Uterus (tissue), 4 donors: ENCODE measurements around the gene CAPRIN2. TPM values are rescaled to one million over a fixed set of nuclear protein-coding genes. Genes with fewer than 3 reads are reported as not detected.

Experiments
- DNase-seq, 2 donors: peaks; one replicate each; pipeline ENCODE4 v3.0.0-alpha.2; 2019 to 2020
- H3K27ac ChIP-seq, 2 donors: fragments of 200-600 bp; sonication (generic); 1 replicate in 1 of 2; 2 replicates in 1 of 2; pipeline ENCODE4 v1.5.1; 2016 to 2018
- H3K27me3 ChIP-seq, 2 donors: fragments of 200-600 bp; sonication (generic); one replicate each; pipeline ENCODE4 v1.5.1; 2018 to 2019; ENCODE audit warnings: control low read depth in 1 of 2
- H3K36me3 ChIP-seq, 2 donors: fragments of 200-600 bp; sonication (generic); one replicate each; pipeline ENCODE4 v1.5.1; 2019; ENCODE audit warnings: control low read depth in 1 of 2
- H3K4me1 ChIP-seq, 2 donors: fragments of 200-600 bp; sonication (generic); one replicate each; pipeline ENCODE4 v1.5.1; 2018 to 2019; ENCODE audit warnings: control low read depth in 1 of 2
- H3K4me3 ChIP-seq, 2 donors: fragments of 200-600 bp; sonication (generic); 1 replicate in 1 of 2; 2 replicates in 1 of 2; pipeline ENCODE4 v1.5.1; 2018 to 2019; ENCODE audit warnings: mild to moderate bottlenecking in 1 of 2
- H3K9me3 ChIP-seq, 2 donors: fragments of 200-600 bp; sonication (generic); one replicate each; pipeline ENCODE4 v1.5.1; 2019; ENCODE audit warnings: control low read depth in 1 of 2
- CTCF ChIP-seq, 4 experiments: fragments of 200-600 bp in 2 of 4; fragments of 450-650 bp in 2 of 4; sonication (generic) in 2 of 4; IDR thresholded peaks; one replicate each; pipeline ENCODE4 v1.5.1; 2016 to 2019; ENCODE audit warnings: antibody characterized with exemption in 4 of 4, mild to moderate bottlenecking in 2 of 4, moderate library complexity in 1 of 4
- POLR2A ChIP-seq, 2 donors: fragments of 450-650 bp; IDR thresholded peaks; one replicate each; pipeline ENCODE4 v1.6.1; 2016; ENCODE audit warnings: antibody characterized with exemption in 2 of 2, mild to moderate bottlenecking in 1 of 2, moderate library complexity in 1 of 2
- intact Hi-C: fragments of 100-400 bp; cut with DNase I; formaldehyde crosslinking; loops from one replicate; pipeline ENCODE4 v1.15.1; 2023; ENCODE audit warnings: low total_unique reads
- total RNA-seq, 4 donors: library from RNA; depleted of rRNA in 3 of 4; stranded (reverse); fragments of >200 nt in 3 of 4; gene quantifications; one replicate each; pipeline versions ENCODE4 v1.1.0 to v1.2.4, GENCODE V29; 2014 to 2023
- donor health status: DM: yes; HTN: yes; CAD: no.

Gene CAPRIN2
- total RNA-seq, 4 donors from 2014 or later: 8.2 to 47.6 (median 35.8) TPM

- Histone ChIP-seq H3K27me3 (no peaks in the 10 kb centered on the region), H3K4me1 (no peaks in the 10 kb centered on the region), H3K9me3 (no peaks in the 10 kb centered on the region), H3K36me3 (no peaks in the 10 kb centered on the region), H3K4me3 (no peak overlapping the region), H3K27ac (no peak overlapping the region)
- intact Hi-C loops: no loop called here
- TF ChIP-seq POLR2A (IDR thresholded peaks at IDR 0.05): no peak
- no peak for TF ChIP-seq CTCF (IDR thresholded peaks at IDR 0.05)
- no peak for DNase-seq
Measured at GRCh38 chr12:30764251-30764650, 9.5 kb upstream of the CAPRIN2 start.

- intact Hi-C loops: no loop called here
Measured at GRCh38 chr12:30763053-30763452, 8.3 kb upstream of the CAPRIN2 start.

GRCh38 chr12:30761730-30762129 is 7.0 kb upstream of the CAPRIN2 start:
- no peak for DNase-seq
- Histone ChIP-seq H3K36me3 (no peaks in the 10 kb centered on the region), H3K27me3 (no peaks in the 10 kb centered on the region), H3K4me3 (no peak overlapping the region), H3K4me1 (no peaks in the 10 kb centered on the region), H3K9me3 (no peaks in the 10 kb centered on the region), H3K27ac (no peak overlapping the region)
- TF ChIP-seq POLR2A (IDR thresholded peaks at IDR 0.05): no peak
- TF ChIP-seq CTCF (IDR thresholded peaks at IDR 0.05): no peak
- intact Hi-C loops: no loop called here

More at GRCh38 chr12:30763053-30763452, 8.3 kb upstream of the CAPRIN2 start:
- Histone ChIP-seq H3K27ac (no peak overlapping the region), H3K36me3 (no peaks in the 10 kb centered on the region), H3K9me3 (no peaks in the 10 kb centered on the region), H3K27me3 (no peaks in the 10 kb centered on the region), H3K4me1 (no peaks in the 10 kb centered on the region), H3K4me3 (no peak overlapping the region)
- no peak for DNase-seq
- TF ChIP-seq POLR2A (IDR thresholded peaks at IDR 0.05): no peak
- no peak for TF ChIP-seq CTCF (IDR thresholded peaks at IDR 0.05)

GRCh38 chr12:30757316-30757715 is 2.6 kb upstream of the CAPRIN2 start:
- Histone ChIP-seq H3K27me3 (no peaks in the 10 kb centered on the region), H3K9me3 (no peaks in the 10 kb centered on the region), H3K4me3 (no peak overlapping the region), H3K27ac (no peak overlapping the region), H3K36me3 (no peaks in the 10 kb centered on the region), H3K4me1 (no peaks in the 10 kb centered on the region)
- DNase-seq: no peak
- TF ChIP-seq POLR2A (IDR thresholded peaks at IDR 0.05): no peak
- TF ChIP-seq CTCF (IDR thresholded peaks at IDR 0.05): no peak
- intact Hi-C loops: no loop called here

GRCh38 chr12:30756074-30756473 is 1.3 kb upstream of the CAPRIN2 start:
- Histone ChIP-seq H3K4me3 (no peak overlapping the region), H3K27ac (no peak overlapping the region), H3K36me3 (no peaks in the 10 kb centered on the region), H3K4me1 (no peaks in the 10 kb centered on the region), H3K27me3 (no peaks in the 10 kb centered on the region), H3K9me3 (no peaks in the 10 kb centered on the region)
- intact Hi-C loops: no loop called here
- peak in 1 of 2 donors; percentile 13 for DNase-seq
- TF ChIP-seq POLR2A (IDR thresholded peaks at IDR 0.05) (no peak), CTCF (IDR thresholded peaks at IDR 0.05) (no peak)
